ENCODE data around the gene INPP5J.
"Not testable (repeated sequence)": the region's sequence is repeated elsewhere in the genome, so short reads cannot be mapped to it uniquely, and the experiment has no call there.

The INPP5J gene

DNA sequence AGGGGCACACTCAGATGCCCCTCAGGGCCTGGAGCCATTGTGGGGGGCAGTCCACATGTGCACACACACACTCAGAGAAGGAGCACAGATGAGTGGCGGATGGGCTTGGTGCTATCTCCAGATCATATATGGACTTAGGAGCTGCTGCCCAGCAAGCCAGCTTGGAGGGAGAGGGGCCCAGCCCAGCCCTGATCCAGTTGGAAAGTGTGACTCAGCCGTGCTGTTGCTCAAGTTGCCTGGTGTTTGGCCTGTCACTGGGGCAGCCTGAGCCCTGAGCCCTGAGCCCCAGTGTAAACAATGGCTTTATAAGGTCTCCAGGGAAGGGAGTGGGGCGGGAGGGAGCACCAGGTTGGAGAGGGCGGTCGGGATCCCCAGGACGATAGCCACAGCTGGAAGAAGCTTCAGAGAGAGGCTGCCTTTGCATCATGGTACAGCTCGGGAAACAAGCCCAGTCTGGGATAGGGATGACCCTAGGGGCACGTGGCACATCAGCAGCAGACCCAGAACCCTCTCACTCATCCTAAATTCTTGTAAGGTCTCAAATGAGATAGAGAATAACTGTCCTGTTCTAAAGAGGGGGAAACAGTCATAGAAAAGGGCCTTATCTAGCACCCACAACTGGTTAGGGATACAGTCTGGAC is 20.2 kb upstream of the INPP5J start:
- no peak for DNase-seq (ENCODE audit: low read depth)

GRCh38 chr22:31103111-31103510 is 19.7 kb upstream of the INPP5J start:
- DNase-seq (ENCODE audit: low read depth) = no peak

- DNase-seq (ENCODE audit: low read depth) = no peak
Observed at GRCh38 chr22:31103899-31104694, 18.7 kb upstream of the INPP5J start.

GRCh38 chr22:31104869-31105268 is 17.9 kb upstream of the INPP5J start:
- DNase-seq (ENCODE audit: low read depth) = no peak

GRCh38 chr22:31105282-31105929 is 17.4 kb upstream of the INPP5J start:
- no peak for DNase-seq (ENCODE audit: low read depth)

- DNase-seq (ENCODE audit: low read depth) = no peak
Observed at GRCh38 chr22:31106001-31106571, 16.7 kb upstream of the INPP5J start.

- no peak for DNase-seq (ENCODE audit: low read depth)
Observed at GRCh38 chr22:31106731-31107177, 16.0 kb upstream of the INPP5J start.

DNA sequence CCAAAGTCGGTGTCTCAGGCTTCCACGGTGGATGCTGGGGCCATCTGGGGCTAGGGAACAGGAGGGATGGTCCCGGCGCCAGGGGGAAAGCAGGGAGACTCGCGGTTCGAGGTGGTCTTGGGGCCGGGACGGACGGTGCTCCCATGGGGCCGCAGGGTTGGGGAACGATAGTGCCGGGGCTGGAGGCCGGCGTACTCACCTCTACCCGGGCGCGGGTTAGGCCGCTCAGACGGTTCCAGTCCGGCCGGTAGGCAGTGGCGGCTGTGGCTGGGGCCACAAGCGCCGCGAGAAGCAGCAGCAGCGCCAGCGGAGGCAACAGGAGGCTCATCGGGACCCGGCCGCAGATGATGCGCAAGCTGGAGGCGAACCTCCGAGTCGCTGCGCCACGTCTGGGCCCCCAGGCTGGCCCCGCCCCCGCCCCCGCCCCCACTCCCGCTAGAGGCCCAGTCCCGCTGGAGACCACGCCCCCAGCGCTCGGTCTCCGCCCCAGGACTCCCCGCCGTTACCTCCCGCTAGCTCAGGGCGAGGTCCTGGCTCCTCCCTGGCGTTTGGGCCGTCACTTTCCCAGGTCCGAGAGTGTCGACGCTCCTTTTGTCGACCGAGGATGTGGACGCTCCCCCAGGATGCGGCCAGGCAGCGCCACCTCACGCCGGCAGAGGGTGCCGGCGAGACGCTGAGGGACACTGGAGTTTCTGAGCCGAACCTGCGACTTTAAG is 15.4 kb upstream of the INPP5J start, which contains the start of gene SELENOM:
Gene SELENOM, minus strand, starts transcription at position 391 of the 716 bp plus-strand sequence. Its CDS starts 63 bp downstream, at position 328.
- DNase-seq (ENCODE audit: low read depth) = peak; percentile 93

- DNase-seq (ENCODE audit: low read depth) = no peak
Observed at GRCh38 chr22:31107894-31108218, 14.9 kb upstream of the INPP5J start.

DNA sequence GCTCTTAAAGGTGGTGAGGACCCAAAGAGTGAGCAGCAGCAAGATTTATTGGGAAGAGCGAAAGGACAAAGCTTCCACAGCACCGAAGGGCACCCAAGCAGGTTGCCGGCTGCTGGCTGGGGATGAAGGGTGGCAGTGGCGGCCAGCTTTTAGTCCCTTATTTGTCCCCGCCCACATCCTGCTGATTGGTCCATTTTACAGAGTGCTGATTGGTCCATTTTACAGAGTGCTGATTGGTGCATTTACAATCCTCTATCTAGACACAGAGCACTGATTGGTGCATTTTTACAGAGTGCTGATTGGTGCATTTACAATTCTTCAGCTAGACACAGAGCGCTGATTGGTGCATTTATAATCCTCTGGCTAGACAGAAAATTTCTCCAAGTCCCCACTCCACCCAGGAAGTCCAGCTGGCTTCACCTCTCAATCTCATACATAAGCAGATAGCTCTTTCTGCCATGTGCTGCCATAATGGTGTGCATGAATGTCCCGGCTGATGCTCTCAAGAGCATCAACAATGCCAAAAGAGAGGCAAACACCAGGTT is 10.1 kb upstream of the INPP5J start:
- not testable (repeated sequence) for DNase-seq (ENCODE audit: low read depth)

GRCh38 chr22:31118046-31118820 is 4.5 kb upstream of the INPP5J start:
- DNase-seq (ENCODE audit: low read depth) = no peak

DNA sequence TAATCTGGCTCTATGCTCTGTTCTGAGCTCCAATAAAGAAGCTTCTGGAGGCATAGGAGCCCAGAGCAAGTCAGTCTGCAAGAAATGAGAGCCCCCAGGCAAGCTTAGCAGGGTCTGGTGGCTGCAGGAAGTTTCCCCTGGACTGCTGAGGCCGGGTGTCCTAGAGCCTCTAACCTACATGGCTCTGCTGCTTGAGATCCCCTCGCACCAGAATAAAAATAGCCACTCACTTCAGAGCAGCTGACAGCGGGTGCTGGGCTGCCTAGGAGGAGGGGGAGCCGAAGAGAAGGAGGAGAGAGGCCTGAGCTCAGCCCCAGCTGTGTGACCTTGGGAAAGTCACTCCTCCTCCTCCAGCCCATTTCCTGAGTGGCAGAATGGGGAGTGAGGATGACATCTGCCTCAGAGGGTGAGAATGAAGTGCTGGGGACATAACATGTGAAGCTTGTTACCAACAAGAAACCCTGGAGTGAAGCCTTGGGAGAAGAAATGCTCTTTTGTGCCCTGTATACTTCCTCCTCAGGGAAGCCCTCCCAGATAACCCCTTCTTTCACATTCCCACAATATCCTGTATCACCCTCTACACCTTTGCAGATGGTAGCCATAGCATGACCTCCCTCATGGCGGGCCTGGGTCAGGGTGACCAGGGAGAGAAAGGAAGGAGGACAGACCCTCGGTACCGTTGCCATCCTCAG is 3.6 kb upstream of the INPP5J start:
- DNase-seq (ENCODE audit: low read depth) = no peak

DNA sequence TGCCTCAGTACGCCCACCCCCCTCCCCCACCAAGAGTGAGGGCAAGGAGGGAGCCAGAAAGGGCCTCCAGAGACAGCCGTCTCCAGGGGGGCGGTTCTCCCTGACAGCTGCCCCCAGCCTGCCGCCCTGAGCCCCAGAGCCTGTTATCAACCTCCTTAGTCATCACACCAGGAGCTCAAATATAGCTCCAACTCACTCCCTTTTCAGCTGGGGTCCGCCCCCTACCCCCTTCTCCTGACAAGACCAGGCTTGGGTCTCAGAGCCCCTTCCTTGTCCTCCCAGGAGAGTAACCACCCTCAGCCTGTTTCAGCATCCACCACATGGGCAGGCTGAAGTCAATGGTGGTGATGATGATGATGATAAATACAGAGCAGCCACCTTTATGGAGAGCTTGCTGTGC is 2.5 kb upstream of the INPP5J start:
- no peak for DNase-seq (ENCODE audit: low read depth)

DNA sequence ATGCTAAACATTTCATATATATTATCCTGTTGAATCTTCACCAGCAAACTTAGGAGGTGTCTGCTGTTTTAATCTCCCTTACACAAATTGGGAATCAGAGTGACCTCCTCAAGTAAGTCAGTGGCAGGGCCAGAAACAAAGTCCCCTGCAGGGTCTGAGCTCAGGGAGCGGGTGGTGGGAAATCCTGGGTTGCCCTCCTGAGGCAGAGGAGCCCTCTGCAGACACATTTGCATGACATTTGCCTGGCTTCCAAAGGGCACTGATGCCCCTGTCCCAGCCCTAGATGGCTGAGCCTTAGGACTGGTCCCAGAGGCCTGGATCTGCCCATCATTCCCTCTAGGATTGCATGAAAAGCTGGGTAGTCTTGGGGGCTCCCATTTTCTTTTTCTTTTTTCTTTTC is 2.1 kb upstream of the INPP5J start:
- DNase-seq (ENCODE audit: low read depth) = no peak

DNA sequence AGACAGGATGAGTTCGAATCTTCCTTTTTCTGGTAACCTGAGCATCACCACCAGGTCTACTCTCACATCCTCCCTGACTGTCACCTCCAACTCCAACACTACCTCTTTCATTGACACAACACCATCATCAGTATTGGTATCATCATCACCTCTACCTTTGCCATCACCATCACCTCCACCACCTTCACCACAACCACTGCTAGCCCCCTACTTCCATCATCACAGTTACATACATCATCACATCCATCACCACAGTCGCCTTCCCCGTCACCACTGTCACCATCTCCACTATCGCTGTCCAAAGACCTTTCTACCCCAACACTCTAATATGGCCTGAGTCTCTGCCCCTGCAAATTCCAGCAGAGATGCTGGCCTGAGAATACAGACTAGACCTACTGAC is 1.4 kb upstream of the INPP5J start:
- no peak for DNase-seq (ENCODE audit: low read depth)

GRCh38 chr22:31122196-31122531 is 602 bp upstream of the INPP5J start:
- no peak for DNase-seq (ENCODE audit: low read depth)

- DNase-seq (ENCODE audit: low read depth) = no peak
Observed at GRCh38 chr22:31123292-31123602, 481 bp downstream of the INPP5J start.

DNA sequence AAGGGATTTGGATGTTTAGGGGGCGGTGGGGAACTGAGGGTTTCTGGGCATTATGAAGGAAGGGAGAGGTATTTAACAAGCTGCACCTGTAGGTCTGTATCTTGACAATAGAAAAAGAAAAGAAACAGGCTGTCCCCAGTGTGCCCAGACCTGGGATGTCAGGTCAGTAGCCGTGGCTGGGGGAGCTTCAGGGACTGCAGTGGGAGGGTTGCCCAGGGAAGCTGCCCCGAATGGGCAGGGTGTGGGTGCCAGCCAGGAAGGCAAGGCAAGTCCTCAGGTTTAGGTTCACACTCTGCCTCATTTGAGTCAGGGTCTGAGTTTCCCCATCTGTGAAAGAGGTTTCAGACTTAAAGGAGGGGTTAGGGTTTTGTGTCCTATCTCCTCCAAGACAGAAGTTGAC is 1.5 kb downstream of the INPP5J start:
- DNase-seq (ENCODE audit: low read depth) = no peak

- DNase-seq (ENCODE audit: low read depth) = no peak
Observed at GRCh38 chr22:31124811-31125465, 2.2 kb downstream of the INPP5J start.

DNA sequence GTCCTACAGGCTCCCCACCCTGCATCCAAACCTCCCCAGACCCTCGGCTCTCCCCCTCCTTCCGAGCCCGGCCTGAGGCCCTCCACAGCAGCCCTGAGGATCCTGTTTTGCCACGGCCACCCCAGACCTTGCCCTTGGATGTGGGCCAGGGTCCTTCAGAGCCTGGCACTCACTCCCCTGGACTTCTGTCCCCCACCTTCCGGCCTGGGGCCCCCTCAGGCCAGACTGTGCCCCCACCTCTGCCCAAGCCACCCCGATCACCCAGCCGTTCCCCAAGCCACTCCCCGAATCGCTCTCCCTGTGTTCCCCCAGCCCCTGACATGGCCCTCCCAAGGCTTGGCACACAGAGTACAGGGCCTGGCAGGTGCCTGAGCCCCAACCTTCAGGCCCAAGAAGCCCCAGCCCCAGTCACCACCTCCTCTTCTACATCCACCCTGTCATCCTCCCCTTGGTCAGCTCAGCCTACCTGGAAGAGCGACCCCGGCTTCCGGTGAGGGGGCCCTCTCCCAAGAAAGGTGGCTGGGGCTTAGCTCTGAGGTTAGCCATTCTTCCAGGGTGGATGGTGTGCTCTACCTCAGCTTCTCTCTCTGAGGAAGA is 2.9 kb downstream of the INPP5J start:
- DNase-seq (ENCODE audit: low read depth) = no peak
